Inferior parietal cortex (tissue), 1 donor: ENCODE measurements around the gene MYL7.

Source experiments
- DNase-seq: peaks from one replicate; pipeline ENCODE4 v3.0.0-alpha.2; 2016; ENCODE audit errors: extremely low spot score

The MYL7 gene

DNA sequence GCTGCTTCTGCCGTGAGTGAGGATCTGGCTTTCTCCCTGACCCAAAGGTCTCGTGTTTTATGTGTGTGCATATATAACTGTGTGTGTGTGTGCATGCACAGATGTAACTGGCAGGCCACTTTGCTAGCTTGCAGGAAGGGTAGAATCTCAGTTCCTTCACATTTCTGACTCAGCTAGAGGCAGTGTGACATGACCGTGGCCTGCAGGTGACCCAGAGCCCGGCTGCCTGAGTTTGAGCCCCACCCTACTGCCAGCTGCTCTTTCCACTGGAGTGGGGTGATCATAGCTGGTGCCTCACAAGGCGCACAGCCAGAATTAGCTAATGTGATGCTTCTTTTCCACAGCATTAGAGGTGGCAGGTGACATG, 9.3 kb upstream of the MYL7 start:
- no peak for DNase-seq

DNA sequence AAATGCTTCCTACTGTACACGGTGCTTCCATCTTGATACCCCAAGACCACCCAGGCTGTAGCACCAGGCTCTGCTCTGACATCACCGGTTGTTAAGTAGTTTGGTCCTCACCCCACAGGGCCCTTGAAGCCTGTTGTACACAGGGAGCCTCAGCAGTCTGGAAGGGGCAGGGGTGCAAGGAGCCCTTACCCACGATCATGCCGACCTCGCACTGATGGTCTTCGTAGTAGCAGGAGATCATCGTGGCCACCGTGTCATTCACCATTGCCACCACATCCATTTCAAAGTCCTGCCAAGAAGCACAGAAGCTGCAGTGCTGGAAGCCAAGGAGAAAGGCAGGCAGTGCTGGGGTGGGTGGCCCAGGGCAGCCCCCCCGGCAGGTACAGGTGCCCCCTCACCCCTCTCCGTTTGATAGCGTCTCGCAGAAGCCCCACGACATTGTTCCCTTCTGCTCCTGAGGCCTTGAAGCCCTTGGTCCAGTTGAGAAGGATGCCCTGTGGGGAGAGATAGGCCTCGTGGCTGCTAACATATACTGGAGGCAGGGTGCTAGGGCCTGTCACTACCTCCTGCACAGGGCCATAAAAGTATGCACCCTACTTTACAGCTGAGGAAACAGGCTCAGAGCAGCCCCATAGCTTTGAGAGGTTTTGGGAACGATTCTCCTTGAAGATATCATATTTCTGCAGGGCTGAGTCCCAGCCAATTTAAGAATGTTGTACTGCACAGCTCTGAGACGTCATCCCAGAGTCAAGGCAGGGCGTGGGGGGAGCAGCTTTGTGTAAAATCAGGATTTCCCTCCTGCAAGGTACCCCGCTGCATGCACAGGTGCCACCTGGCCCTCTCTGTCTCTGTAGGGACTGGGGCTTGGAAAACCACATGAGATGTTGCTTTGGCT, 8.7 kb upstream of the MYL7 start:
- DNase-seq: no peak

DNA sequence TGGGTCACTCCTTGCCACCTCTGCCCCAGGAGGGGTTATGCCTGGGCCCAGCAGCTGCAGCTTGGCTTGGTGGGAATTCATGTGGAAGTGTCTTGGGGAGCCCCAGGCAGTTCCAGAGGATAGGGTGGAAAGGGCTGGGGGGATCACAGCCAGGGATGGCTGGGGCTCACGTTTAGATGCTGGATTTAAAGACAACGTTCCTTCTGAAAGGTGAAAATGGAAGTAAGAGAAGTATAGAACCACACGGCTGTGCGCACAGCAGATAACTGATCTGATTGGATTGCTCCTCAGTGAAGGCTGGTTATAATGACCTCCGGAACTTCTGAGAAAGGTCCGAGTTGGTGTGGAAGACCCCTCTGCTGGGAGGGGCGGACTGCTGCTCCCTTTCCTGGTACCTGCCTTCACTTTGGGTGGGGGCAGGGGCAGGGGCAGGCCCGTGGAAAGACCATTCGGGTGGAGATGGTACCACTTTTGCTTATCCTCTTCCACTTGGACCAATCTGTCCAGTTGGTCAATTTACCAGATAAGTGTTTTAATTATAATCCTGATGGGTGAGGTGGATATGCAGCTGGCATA, 7.9 kb upstream of the MYL7 start:
- no peak for DNase-seq

DNA sequence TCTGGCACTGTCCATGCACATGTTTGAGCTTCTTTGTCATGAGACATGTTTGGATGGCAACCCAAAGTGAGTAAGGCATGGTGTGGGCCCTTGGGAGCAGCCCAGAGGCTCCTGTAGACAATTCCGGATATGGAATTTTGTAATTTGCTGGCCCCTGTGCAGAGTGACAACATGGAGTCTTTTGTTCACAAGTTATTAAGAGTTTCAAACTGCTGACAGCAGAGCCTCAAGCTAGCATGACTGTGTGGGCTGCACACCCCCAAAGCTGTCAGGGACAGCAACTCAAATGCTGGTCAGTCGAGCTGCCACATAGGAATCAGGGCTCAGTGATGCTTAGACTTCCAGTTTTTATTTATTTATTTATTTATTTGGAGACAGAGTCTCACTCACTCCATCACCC, 7.0 kb upstream of the MYL7 start:
- no peak for DNase-seq

DNA sequence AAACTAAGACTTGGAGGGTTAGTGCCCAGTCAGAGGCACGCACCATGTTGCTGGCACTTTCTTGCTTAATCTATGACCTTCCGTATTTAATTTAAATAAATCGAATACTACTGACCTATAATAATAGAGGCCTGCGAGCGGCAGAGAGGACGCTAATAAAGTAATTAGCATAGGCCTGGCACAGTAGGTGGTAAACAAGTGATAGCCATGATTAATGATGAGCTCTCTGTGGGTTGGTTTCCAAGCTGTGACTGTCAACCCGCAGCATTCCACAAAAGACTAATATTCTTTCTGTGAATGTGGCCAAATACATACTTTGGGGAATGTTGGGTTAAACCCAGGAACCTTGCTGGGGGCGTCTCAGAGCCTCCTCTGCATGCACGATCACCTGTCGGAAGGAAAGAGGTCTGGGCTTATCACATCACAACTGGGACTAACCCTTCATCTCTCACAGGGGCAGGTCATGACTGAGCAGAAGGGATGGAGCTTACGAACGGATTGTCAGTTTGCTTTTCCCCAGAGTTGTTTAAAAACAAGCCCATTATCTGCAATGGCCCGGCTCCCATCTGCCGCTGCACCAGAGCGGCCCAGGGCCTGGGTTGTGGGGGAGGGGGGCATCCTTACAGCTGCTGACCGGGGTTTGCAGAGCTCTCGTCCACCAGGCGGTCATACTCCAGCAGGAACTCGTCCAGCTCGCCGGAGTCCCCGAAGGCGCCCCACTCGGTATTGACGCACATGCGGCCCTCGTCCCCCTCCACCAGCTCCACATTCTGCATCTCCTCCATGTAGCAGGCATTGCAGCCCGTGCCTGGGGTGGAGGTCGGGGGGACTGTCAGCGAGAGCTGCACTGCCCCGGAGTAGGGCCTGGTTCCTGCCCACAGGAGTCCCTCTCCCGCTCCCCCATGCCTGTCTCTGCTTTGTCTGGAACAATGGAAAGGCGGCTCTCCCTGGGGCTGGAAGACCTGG, 6.2 kb upstream of the MYL7 start:
- DNase-seq: no peak

DNA sequence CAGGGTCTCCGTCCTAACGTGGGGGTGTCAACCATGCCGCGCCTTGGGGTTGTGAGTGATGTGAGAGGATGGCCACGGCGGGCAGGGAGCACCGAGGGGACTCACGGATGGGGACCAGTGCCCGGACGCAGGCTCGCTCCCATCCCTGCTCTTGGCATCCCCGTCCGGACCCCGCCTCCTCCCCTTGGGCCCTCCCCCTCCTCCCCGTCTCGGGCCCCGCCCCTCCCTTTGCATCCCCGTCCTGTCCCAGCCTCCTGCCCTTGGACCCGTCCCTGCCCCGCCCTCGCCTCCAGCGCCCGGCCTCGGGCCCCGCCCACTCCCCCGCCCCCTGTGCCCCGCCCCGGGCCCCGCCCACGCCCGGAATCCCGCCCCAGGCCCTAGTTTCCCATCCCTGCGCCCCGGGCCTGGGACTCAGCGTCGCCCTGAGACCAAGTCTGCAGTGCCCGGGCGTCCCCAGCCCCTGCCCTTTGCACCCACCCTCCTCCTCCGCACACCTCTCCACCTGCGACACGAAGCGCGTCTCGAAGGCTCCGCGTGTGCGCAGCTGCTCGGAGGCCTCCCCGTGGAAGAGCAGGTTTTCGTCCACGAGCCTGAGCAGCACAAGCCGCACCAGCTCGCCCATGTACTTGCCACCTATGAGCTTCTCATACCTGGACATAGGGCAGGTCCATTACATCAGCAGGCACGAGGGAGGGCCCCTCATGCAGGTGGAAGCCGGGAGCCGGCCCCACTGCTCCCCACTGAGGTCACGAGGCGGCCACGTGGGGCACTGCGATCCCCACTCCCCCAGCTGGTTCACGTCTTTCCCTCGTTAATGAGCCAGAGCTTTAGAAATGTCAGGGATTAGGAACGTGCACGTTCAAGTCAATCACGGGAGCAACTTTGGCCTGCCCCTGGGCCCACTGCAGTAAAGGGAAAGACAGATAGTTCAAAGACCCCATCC, 5.1 kb upstream of the MYL7 start:
- no peak for DNase-seq

DNA sequence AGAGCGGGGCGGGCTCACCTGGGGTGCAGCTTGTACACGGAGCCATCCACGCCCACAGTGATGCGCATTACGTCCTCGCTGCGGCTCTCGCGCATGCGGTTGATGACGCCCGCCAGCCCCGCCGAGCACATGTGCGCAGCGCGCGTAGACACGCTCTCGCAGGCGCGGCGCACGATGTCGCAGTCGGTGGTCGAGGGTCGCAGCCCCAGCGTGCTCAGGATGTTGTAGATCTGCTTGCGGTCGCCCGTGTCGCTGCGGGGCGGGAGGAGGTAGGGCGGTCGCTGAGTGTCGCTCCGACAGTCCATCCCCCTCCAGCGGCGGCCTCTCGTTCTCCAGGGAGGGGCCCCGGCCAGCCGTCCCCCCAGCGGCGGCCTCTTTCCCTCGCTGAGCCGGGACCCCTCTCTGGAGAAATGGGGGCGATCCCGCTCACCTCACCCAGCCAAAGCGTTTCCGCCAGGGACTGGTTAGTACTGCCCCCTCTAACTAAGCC, 4.4 kb upstream of the MYL7 start:
- DNase-seq: no peak

DNA sequence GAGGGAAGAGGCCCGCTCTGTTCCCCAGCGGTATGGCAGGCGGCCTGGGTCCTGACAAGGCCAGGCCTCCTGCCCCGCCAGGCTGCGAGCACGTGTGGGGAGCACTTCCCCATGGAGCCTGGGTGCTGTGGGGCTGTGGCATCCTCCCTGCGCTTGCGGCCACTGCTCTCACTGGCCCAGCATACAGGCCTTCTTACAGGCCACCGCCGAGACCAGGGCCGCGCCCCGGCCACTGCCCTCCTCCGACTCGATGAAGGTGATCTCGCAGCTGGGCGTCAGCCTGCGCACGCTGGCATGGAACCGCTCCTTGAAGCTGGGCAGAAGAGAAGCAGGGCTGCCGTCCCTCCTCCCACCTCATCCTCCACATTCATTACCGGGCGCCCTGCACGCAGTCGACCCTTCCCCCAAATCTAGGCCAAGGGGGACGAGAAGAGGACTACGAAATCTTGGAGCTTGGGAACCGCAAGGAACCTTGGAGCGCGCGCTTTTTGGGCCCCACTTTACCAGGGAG, 3.9 kb upstream of the MYL7 start:
- DNase-seq: no peak

DNA sequence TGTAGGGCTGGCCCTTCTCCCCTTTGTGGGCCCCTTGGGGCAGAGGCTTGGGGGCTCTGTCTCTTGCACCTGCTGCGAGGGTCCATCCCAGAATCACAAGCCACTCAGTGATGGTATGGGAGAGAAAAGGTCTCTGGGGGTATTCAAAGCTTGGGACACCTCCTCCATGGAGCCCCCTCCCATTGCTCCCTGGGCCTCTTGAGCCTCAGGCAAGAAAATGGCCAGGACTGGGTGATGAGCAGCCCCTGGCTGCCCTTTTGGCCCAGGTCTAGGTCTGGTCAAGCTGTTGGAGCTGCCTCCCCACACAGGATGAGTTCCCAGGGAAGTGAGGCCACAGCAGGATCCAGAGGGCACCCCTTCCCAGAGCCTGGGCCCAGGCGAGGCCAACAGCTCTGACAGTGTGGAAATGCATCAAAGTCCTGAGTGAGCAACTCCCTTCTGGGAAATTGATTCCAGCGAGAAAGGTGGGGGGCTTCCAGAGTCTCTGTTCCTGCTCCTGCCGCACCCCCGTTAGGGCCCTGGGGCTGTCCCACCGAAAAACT, 3.4 kb upstream of the MYL7 start:
- DNase-seq: no peak

DNA sequence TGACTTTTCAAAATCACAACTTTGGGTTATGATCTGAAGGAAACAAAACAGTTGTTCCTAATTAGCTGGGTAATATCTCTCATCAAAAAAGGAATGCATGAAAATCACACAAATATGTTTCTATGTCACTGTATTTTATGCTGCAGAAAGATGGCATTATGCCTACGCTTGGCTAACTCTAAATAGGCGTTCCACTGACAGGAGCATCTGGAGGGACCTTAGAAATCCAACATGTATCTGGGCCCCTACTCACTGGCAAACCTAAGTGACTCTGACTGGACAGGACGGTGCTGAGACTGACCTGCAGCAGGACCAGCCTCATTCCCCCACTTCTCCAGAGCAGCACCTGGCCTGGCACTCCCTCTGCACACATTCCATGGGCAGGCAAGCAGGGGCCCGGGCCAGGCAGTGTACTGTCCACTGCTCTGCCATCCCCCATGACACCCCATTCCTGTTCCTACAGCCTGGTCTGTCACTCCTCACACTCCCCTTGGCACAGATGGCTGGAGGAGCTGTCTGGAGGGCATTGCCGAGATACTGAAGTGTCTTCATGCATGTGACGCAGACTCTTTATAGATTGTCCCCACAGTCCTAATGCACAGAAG, 2.6 kb upstream of the MYL7 start:
- DNase-seq: no peak

DNA sequence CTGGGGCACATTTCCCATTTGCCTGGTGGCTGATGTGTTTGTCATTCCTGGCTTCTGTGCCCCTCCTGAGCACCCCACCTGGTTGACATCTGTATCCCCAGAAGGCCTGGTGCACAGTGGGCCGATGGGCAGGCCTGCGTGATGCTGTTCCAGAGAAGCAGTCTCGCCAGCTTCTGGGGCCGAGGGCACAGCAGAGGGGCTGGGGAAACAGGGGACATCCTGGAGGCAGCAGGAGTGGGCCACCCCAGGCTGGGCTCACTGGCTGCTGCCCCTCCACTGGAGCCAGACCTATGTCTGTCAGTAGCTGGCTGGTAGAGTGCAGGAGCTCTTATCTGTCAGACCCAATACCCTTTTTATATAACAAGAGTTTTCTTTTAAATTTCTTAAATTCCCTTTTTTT, 896 bp upstream of the MYL7 start:
- no peak for DNase-seq

DNA sequence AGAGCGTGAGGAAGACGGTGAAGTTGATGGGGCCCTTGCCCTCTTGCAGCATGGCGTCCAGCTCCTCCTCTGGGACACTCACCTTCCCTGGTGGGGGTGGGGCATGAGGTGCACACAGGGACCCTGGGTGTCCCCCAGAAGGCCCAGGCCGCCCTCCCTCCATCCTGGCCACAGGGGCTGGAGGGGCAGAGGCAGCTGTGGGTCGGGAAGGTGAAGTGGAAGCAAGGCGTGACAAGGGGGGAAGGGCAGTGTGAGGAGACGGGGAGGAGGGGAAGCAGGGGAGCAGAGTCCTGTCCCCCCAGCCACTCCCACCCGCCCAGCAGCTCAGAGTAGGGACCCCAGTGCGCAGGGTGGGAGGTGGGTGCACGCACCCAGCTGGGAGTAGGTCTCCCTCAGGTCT, 791 bp downstream of the MYL7 start:
- no peak for DNase-seq

DNA sequence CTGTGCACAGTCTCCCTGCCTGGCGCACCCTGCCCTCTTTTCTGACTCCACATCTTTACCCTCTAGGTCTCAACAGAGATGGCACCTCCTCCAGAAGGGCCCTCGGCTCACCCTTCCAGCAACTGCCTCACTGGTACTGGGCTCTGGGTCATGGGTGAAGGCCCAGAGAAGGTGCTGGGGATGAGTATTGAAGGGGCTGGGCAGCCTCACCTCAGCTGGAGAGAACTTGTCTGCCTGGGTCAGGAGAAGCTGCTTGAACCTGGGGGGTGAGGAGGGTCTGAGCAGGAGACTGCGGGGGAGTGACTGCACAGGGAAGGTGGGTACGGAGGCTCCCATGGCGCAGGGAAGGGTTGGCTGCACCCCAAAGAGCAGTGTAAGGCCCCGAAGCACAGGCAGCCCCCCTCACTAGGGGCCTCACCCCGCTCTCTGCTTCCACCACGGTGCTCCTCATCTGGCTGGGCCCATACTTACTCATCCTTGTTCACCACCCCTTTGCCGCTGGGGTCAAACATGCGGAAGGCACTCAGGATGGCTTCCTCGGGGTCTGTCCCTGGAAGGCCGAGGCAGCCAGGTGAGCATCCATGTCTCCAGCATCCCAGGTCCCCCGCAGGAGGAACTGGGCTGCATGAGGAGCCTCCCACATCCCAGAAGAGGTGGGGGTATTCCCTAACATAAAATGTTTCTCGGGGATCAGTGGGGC, 1.7 kb downstream of the MYL7 start:
- no peak for DNase-seq

DNA sequence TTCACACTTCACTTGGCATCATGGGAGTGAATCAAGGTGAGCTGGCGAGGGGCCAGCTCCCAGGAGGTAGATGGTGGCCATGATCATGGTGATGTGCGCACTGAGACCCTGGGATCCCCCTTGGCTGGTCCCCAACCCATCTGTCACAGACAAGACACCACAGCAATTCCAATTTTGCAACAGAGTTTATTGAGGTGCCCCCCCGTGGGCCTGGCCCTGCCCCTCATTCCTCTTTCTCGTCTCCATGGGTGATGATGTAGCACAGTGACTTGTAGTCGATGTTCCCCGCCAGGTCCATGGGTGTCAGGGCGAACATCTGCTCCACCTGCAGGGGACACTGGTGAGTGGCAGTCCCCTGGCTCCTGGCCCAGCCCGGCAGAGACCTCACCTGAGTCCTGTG, 2.4 kb downstream of the MYL7 start:
- DNase-seq: no peak

DNA sequence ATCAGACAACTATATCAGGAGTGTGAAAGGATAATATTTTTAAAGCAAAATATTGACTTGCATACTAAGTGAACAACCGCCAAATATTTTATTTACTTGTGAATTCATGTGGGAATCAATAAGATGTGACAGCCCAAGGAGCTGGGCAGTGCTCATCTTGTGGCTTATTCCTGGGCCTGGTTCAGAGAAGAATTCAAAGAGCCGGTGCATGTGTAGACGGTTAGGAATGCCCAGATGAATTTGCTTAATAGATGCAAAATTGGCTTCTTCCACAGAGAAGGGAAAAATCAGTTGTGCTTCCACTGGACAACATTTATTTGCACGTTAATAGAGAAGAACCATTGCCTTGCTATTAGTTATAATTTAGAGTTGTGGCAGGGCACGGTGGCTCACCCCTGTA, 4.4 kb downstream of the MYL7 start:
- DNase-seq: no peak

DNA sequence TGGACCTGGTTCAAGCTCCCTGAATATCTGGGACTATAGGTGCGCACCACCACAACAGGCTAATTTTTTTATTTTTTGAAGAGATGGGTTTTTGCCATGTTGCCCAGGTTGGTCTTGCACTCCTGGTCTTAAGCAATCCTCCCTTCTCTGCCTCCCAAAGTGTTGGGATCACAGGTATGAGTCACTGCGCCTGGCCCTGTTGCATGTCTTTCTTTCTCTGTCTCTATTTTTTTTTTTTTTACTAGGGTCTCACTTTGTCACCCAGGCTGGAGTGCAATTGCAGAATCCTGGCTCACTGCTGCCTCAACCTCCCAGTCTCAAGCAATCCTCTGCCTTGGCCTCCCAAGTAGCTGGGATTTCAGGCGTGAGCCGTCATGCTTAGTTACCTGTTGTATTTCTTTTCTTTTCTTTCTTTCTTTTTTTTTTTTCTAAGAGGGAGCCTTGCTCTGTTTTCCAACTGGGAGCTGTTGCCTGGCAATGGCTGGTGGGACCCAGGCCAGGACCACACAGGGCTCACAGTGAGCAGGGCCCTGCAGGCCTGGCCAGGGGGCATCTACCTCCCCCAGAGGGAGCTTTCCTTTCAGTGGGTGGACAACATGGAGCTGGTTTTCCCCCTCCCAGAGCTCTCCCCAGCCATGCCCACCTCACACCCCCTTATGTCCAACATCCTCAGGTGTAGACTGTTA, 6.0 kb downstream of the MYL7 start:
- no peak for DNase-seq

DNA sequence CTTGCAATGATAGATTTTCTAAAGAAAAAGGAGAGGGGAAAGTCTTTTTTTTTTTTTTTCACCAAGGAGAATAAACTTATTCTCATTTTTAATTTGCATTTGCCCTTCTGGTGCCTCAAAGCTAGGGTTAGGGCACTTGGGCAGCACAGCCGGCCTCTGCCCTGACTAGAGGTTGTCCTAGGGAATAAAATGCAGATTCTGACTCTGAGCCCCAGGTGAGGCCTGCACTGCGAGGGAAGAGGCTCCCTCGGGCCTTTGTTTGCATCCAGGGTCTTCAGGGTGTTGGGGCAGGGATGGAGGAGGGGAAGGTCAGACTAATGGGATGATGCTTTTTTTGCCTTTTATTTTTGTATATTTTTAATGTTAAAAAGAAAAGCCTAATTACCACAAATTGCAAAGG, 7.8 kb downstream of the MYL7 start:
- no peak for DNase-seq

DNA sequence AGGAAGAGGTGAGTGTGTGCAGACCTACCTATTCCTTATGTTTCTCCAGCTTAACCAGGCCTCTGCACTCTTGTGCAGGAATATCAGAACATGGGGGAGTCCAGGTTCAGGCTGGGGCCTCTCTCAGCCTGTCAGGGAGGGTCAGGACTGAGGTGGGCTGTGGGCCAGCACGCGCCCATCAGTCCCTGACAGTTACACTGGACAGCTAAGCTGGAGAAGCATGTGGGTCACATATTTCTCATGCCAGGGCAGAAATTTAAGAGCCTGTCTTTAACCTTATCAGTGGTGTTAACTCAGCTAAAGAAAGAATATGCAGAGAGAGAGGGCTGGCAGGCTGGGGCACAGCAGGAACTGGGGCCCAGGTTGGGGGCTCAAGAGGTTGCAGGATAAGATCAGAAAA, 9.1 kb downstream of the MYL7 start:
- DNase-seq: no peak
